ENCODE measurements around the gene DAPK2. TPM values are rescaled to one million over a fixed set of nuclear protein-coding genes. Genes with fewer than 3 reads are reported as not detected.

The DAPK2 gene
- polyA plus RNA-seq, 1 of the 3 experiments (the other 2 are of a cell fraction) = 1.4 TPM

DNA sequence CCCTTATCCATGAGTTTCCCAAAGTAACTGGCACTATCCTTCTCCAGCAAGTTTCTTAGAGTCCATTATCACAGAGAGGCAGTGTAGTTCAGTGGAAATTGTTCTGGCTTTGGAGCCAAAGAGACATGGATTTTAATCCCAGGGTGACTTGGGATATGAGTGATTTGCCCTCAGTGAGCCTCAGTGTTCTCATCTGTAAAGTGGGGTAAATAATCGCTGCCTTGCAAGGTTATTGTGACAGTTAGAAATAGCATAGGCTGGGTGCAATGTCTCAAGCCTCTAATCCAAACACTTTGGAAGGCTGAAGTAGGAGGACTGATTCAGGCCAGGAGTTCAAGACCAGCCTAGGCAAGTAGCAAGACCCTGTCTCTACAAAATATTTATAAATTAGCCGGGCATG, 30.0 kb downstream of the DAPK2 start:
- no peak overlapping the region for H3K4me2 ChIP-seq
- 82% methylated on average over 2 of the region's 2 CpGs for WGBS (ENCODE audit: low lambda C conversion rate)
- H3K4me1 ChIP-seq (ENCODE audit: control insufficient read depth in 1 of 2, insufficient read depth in 2 of 2, low read depth in 1 of 2, low read length in 1 of 2) = peaks cover 8 to 13% of the 10 kb centered on the region in 2 experiments
- no peaks in the 10 kb centered on the region for H3K36me3 ChIP-seq (replicated peaks in 1 of 2; ENCODE audit: control insufficient read depth in 1 of 2, insufficient read depth in 2 of 2, low read length in 1 of 2)
- ChIA-PET POLR2A (no interaction called here), CTCF (no interaction called here)
- no peak overlapping the region for H3K9ac ChIP-seq
- H3K27me3 ChIP-seq (ENCODE audit: insufficient read depth) = no peaks in the 10 kb centered on the region
- DNase-seq = no peak
- H3K9me2 ChIP-seq = no peaks in the 10 kb centered on the region
- no peak overlapping the region for H3K4me3 ChIP-seq (ENCODE audit: low read depth in 2 of 2, low read length in 1 of 2)
- no peak overlapping the region for H3K27ac ChIP-seq (ENCODE audit: low read depth in 2 of 2, low read length in 1 of 2)
- H4K20me1 ChIP-seq (ENCODE audit: insufficient read depth) = no peaks in the 10 kb centered on the region; the same call in 1 of the 2 replicates
- TF ChIP-seq TAF1 (IDR thresholded peaks at IDR 0.05; ENCODE audit: borderline replicate concordance, low read depth, low read length) = no peak
- TF ChIP-seq, protein P1, sequence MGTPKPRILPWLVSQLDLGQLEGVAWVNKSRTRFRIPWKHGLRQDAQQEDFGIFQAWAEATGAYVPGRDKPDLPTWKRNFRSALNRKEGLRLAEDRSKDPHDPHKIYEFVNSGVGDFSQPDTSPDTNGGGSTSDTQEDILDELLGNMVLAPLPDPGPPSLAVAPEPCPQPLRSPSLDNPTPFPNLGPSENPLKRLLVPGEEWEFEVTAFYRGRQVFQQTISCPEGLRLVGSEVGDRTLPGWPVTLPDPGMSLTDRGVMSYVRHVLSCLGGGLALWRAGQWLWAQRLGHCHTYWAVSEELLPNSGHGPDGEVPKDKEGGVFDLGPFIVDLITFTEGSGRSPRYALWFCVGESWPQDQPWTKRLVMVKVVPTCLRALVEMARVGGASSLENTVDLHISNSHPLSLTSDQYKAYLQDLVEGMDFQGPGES (IDR thresholded peaks at IDR 0.05; ENCODE audit: low read depth, low read length) = no peak
- TF ChIP-seq MEF2A (IDR thresholded peaks at IDR 0.05; ENCODE audit: borderline replicate concordance, low read depth) = no peak
- TF ChIP-seq, protein P2, sequence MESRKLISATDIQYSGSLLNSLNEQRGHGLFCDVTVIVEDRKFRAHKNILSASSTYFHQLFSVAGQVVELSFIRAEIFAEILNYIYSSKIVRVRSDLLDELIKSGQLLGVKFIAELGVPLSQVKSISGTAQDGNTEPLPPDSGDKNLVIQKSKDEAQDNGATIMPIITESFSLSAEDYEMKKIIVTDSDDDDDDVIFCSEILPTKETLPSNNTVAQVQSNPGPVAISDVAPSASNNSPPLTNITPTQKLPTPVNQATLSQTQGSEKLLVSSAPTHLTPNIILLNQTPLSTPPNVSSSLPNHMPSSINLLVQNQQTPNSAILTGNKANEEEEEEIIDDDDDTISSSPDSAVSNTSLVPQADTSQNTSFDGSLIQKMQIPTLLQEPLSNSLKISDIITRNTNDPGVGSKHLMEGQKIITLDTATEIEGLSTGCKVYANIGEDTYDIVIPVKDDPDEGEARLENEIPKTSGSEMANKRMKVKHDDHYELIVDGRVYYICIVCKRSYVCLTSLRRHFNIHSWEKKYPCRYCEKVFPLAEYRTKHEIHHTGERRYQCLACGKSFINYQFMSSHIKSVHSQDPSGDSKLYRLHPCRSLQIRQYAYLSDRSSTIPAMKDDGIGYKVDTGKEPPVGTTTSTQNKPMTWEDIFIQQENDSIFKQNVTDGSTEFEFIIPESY (IDR thresholded peaks at IDR 0.05; ENCODE audit: borderline replicate concordance, low read depth) = no peak
- TF ChIP-seq RAD21 (IDR thresholded peaks at IDR 0.05; ENCODE audit: low read length) = no peak
- TF ChIP-seq, protein P3, sequence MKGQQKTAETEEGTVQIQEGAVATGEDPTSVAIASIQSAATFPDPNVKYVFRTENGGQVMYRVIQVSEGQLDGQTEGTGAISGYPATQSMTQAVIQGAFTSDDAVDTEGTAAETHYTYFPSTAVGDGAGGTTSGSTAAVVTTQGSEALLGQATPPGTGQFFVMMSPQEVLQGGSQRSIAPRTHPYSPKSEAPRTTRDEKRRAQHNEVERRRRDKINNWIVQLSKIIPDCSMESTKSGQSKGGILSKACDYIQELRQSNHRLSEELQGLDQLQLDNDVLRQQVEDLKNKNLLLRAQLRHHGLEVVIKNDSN (IDR thresholded peaks at IDR 0.05; ENCODE audit: borderline replicate concordance, low read depth) = no peak
- no peak for TF ChIP-seq YY1 (IDR thresholded peaks at IDR 0.05; ENCODE audit: low read depth)
- no peak for TF ChIP-seq NFIC (IDR thresholded peaks at IDR 0.05; ENCODE audit: borderline replicate concordance)
- TF ChIP-seq, protein P4, sequence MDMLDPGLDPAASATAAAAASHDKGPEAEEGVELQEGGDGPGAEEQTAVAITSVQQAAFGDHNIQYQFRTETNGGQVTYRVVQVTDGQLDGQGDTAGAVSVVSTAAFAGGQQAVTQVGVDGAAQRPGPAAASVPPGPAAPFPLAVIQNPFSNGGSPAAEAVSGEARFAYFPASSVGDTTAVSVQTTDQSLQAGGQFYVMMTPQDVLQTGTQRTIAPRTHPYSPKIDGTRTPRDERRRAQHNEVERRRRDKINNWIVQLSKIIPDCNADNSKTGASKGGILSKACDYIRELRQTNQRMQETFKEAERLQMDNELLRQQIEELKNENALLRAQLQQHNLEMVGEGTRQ (IDR thresholded peaks at IDR 0.05; ENCODE audit: borderline replicate concordance, low read depth, low read length) = no peak
- no peak for TF ChIP-seq EP300 (IDR thresholded peaks at IDR 0.05; ENCODE audit: borderline replicate concordance in 1 of 2, low read depth in 1 of 2, low read length in 1 of 2)
- no peaks in the 10 kb centered on the region for H3F3A ChIP-seq (replicated peaks; ENCODE audit: insufficient read depth)
- H3K9me3 ChIP-seq = no peaks in the 10 kb centered on the region
- H3K79me2 ChIP-seq (ENCODE audit: insufficient read depth) = no peaks in the 10 kb centered on the region
- no peak overlapping the region for H2AFZ ChIP-seq (ENCODE audit: low read depth)

DNA sequence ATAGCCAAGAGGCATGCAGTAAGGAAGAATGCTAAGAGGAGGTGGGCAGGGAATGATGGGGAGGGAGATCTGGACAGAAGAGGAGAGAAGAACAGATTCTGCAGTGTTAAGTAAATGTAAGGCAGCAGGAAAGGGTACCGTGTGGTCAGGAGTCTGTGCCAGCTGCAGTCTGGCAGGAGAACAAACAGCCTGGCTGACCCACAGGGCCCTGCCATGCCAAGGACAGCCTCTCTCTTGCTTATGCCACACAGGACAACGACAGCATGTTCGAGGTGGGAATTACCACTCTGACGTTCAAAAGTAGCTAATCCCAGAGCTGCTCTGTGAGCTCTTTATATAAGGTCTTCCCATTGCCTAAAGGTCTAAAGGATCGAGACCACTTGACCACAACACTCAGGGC, 31.3 kb downstream of the DAPK2 start:
- H3K4me1 ChIP-seq (ENCODE audit: control insufficient read depth in 1 of 2, insufficient read depth in 2 of 2, low read depth in 1 of 2, low read length in 1 of 2) = peaks cover 12 to 13% of the 10 kb centered on the region in 2 experiments
- 88% methylated on average over 3 of the region's 5 CpGs for WGBS (ENCODE audit: low lambda C conversion rate)
- no peaks in the 10 kb centered on the region for H3K27me3 ChIP-seq (ENCODE audit: insufficient read depth)
- no peaks in the 10 kb centered on the region for H3K9me3 ChIP-seq
- H3K79me2 ChIP-seq (ENCODE audit: insufficient read depth) = no peaks in the 10 kb centered on the region
- no peak overlapping the region for H2AFZ ChIP-seq (ENCODE audit: low read depth)
- no peak for DNase-seq
- no peak overlapping the region for H3K4me2 ChIP-seq
- no peaks in the 10 kb centered on the region for H3K9me2 ChIP-seq
- POLR2A ChIA-PET = no interaction called here
- CTCF ChIA-PET = interaction anchor here (1.1 kb wide), 1 partner anchor 110 kb away, joined by 3 read pairs; no protein-coding TSS in a partner anchor
- no peaks in the 10 kb centered on the region for H3K36me3 ChIP-seq (replicated peaks in 1 of 2; ENCODE audit: control insufficient read depth in 1 of 2, insufficient read depth in 2 of 2, low read length in 1 of 2)
- H4K20me1 ChIP-seq (ENCODE audit: insufficient read depth) = no peaks in the 10 kb centered on the region; the same call in 1 of the 2 replicates
- H3K27ac ChIP-seq (ENCODE audit: low read depth in 2 of 2, low read length in 1 of 2) = no peak overlapping the region
- no peak overlapping the region for H3K4me3 ChIP-seq (ENCODE audit: low read depth in 2 of 2, low read length in 1 of 2)
- no peak overlapping the region for H3K9ac ChIP-seq
- H3F3A ChIP-seq (replicated peaks; ENCODE audit: insufficient read depth) = no peaks in the 10 kb centered on the region
- TF ChIP-seq RCOR1 (IDR thresholded peaks at IDR 0.05; ENCODE audit: low read length) (no peak), FOXJ3 (CRISPR knock-in tag; IDR thresholded peaks at IDR 0.05) (no peak), MEF2A (IDR thresholded peaks at IDR 0.05; ENCODE audit: borderline replicate concordance, low read depth) (no peak), MXI1 (IDR thresholded peaks at IDR 0.05; ENCODE audit: low read depth, low read length) (no peak), GATA2 (CRISPR knock-in tag; IDR thresholded peaks at IDR 0.05) (no peak), FOSL2 (IDR thresholded peaks at IDR 0.05; ENCODE audit: borderline replicate concordance, low read depth) (no peak), YY1 (IDR thresholded peaks at IDR 0.05; ENCODE audit: low read depth) (no peak), GABPA (IDR thresholded peaks at IDR 0.05; ENCODE audit: low read depth) (no peak), TEAD4 (IDR thresholded peaks at IDR 0.05; ENCODE audit: borderline replicate concordance, insufficient read depth) (no peak), RAD21 (IDR thresholded peaks at IDR 0.05; ENCODE audit: low read length) (no peak), RFX5 (IDR thresholded peaks at IDR 0.05; ENCODE audit: low read length) (no peak)
- TF ChIP-seq, protein P2 (IDR thresholded peaks at IDR 0.05; ENCODE audit: borderline replicate concordance, low read depth) = no peak
- TF ChIP-seq, protein P4 (IDR thresholded peaks at IDR 0.05; ENCODE audit: borderline replicate concordance, low read depth, low read length) = no peak
- TF ChIP-seq, protein P5, sequence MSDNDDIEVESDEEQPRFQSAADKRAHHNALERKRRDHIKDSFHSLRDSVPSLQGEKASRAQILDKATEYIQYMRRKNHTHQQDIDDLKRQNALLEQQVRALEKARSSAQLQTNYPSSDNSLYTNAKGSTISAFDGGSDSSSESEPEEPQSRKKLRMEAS (IDR thresholded peaks at IDR 0.05; ENCODE audit: low read depth) = no peak

Data from SK-N-SH (cell line).